ENCODE measurements around the gene TAF11L10.

GRCh38 chr5:17625686-17626085 is 28.1 kb upstream of the TAF11L10 start:
- no peak for TF ChIP-seq CTCF (IDR thresholded peaks at IDR 0.05)
- no peak for TF ChIP-seq POLR2A (IDR thresholded peaks at IDR 0.05)

Measured in thyroid gland (tissue), 4 donors.